ENCODE data around the gene TAF7. TPM values are rescaled to one million over a fixed set of nuclear protein-coding genes. Genes with fewer than 3 reads are reported as not detected.
"Not testable (repeated sequence)": the region's sequence is repeated elsewhere in the genome, so short reads cannot be mapped to it uniquely, and the experiment has no call there.

Gene TAF7
- polyA plus RNA-seq, 1 of the 3 experiments (the other 2 are of a cell fraction) = 30.6 TPM

GRCh38 chr5:141319202-141319601 is 1.4 kb downstream of the TAF7 start:
- no peak overlapping the region for H3K4me2 ChIP-seq
- H3K36me3 ChIP-seq (replicated peaks in 1 of 2; ENCODE audit: control insufficient read depth in 1 of 2, insufficient read depth in 2 of 2, low read length in 1 of 2) = peaks cover 24 to 55% of the 10 kb centered on the region in 2 experiments
- H3K79me2 ChIP-seq (ENCODE audit: insufficient read depth) = peaks cover 57% of the 10 kb centered on the region

GRCh38 chr5:141316963-141317362 is 3.6 kb downstream of the TAF7 start:
- H3K4me3 ChIP-seq (ENCODE audit: low read depth in 2 of 2, low read length in 1 of 2); H3K9ac ChIP-seq; H2AFZ ChIP-seq (ENCODE audit: low read depth); H3K9me2 ChIP-seq; H3K4me2 ChIP-seq; POLR2A ChIA-PET; DNase-seq; H4K20me1 ChIP-seq (ENCODE audit: insufficient read depth); H3K4me1 ChIP-seq (ENCODE audit: control insufficient read depth in 1 of 2, insufficient read depth in 2 of 2, low read depth in 1 of 2, low read length in 1 of 2); H3K27ac ChIP-seq (ENCODE audit: low read depth in 2 of 2, low read length in 1 of 2); H3K27me3 ChIP-seq (ENCODE audit: insufficient read depth): not testable (repeated sequence)
- Histone ChIP-seq H3K79me2 (ENCODE audit: insufficient read depth) (peaks cover 78% of the 10 kb centered on the region), H3K36me3 (replicated peaks in 1 of 2; ENCODE audit: control insufficient read depth in 1 of 2, insufficient read depth in 2 of 2, low read length in 1 of 2) (peaks cover 24 to 70% of the 10 kb centered on the region in 2 experiments), H3K9me3 (peaks cover 40% of the 10 kb centered on the region), H3F3A (replicated peaks; ENCODE audit: insufficient read depth) (peaks cover 20% of the 10 kb centered on the region)
- 73% methylated on average over 4 of the region's 4 CpGs for WGBS (ENCODE audit: low lambda C conversion rate)
- CTCF ChIA-PET = interaction anchor here (0.7 to 5.4 kb wide), 3 partner anchors 9 to 246 kb away, joined by 3 to 36 read pairs (median 4); no protein-coding TSS in a partner anchor

More at GRCh38 chr5:141319202-141319601, 1.4 kb downstream of the TAF7 start:
- POLR2A ChIA-PET = interaction anchor here (1.2 kb wide), 1 partner anchor 242 kb away, joined by 4 read pairs; no protein-coding TSS in a partner anchor
- no peak overlapping the region for H3K27ac ChIP-seq (ENCODE audit: low read depth in 2 of 2, low read length in 1 of 2)
- no peaks in the 10 kb centered on the region; a peak in 1 of 4 replicates for H3K4me1 ChIP-seq (ENCODE audit: control insufficient read depth in 1 of 2, insufficient read depth in 2 of 2, low read depth in 1 of 2, low read length in 1 of 2)
- H3K4me3 ChIP-seq (ENCODE audit: low read depth in 2 of 2, low read length in 1 of 2) = peak overlapping the region; percentile 80 to 92; a peak in 3 of 4 replicates
- no peaks in the 10 kb centered on the region for H3K9me2 ChIP-seq
- H3F3A ChIP-seq (replicated peaks; ENCODE audit: insufficient read depth) = peaks cover 20% of the 10 kb centered on the region
- WGBS (ENCODE audit: low lambda C conversion rate) = 95% methylated on average over 6 of the region's 6 CpGs
- peaks cover 36% of the 10 kb centered on the region for H3K9me3 ChIP-seq
- TF ChIP-seq USF1 (IDR thresholded peaks at IDR 0.05; ENCODE audit: borderline replicate concordance, low read depth) (no peak), FOXJ3 (CRISPR knock-in tag; IDR thresholded peaks at IDR 0.05) (no peak), ELF1 (IDR thresholded peaks at IDR 0.05) (no peak), TEAD4 (IDR thresholded peaks at IDR 0.05; ENCODE audit: borderline replicate concordance, insufficient read depth) (no peak), YY1 (IDR thresholded peaks at IDR 0.05; ENCODE audit: low read depth) (no peak), MAX (IDR thresholded peaks at IDR 0.05; ENCODE audit: low read depth) (no peak), REST (IDR thresholded peaks at IDR 0.05; ENCODE audit: low read depth, low read length) (no peak), FOXM1 (IDR thresholded peaks at IDR 0.05; ENCODE audit: low read depth) (no peak), RCOR1 (IDR thresholded peaks at IDR 0.05; ENCODE audit: low read length) (no peak), ZBTB33 (IDR thresholded peaks at IDR 0.05; ENCODE audit: borderline replicate concordance, low read depth) (no peak), CHD2 (IDR thresholded peaks at IDR 0.05; ENCODE audit: low read length, partially characterized antibody) (no peak), NRF1 (IDR thresholded peaks at IDR 0.05; ENCODE audit: low read depth, low read length) (no peak), TAF1 (IDR thresholded peaks at IDR 0.05; ENCODE audit: borderline replicate concordance, low read depth, low read length) (no peak), USF2 (IDR thresholded peaks at IDR 0.05; ENCODE audit: borderline replicate concordance, low read depth, low read length) (no peak), EZH2phosphoT487 (IDR thresholded peaks at IDR 0.05; ENCODE audit: borderline replicate concordance, low read depth) (no peak)
- H2AFZ ChIP-seq (ENCODE audit: low read depth) = no peak overlapping the region
- peaks cover 3% of the 10 kb centered on the region; the same call in 1 of the 2 replicates for H4K20me1 ChIP-seq (ENCODE audit: insufficient read depth)
- CTCF ChIA-PET = interaction anchor here (1.0 to 5.4 kb wide), 17 partner anchors 10 to 278 kb away, joined by 3 to 36 read pairs (median 6); partner anchors contain the start of genes PCDHB15, PCDHB9, PCDHGA1 and PCDHGA11
- no peaks in the 10 kb centered on the region for H3K27me3 ChIP-seq (ENCODE audit: insufficient read depth)
- H3K9ac ChIP-seq = no peak overlapping the region
- no peak for DNase-seq

Measured in SK-N-SH (cell line).